GM18951 (cell line): ENCODE results near the gene WNT7B.
"Not testable (repeated sequence)": the region's sequence is repeated elsewhere in the genome, so short reads cannot be mapped to it uniquely, and the experiment has no call there.

ENCODE experiments used
- POLR2A ChIP-seq: IDR thresholded peaks from 4 replicates; pipeline ENCODE4 v1.6.1; 2011; ENCODE audit warnings: mild to moderate bottlenecking; ENCODE audit not compliant: insufficient read length, insufficient read depth; ENCODE audit errors: extremely low read depth
- in situ Hi-C: fragments of 300-500 bp; cut with MboI; formaldehyde crosslinking; loops from one replicate; pipeline ENCODE4 v1.12.0; 2022; ENCODE audit warnings: low sequenced_read_pairs, mixed read lengths, inconsistent platforms; ENCODE audit not compliant: unreplicated experiment

Gene WNT7B

GRCh38 chr22:46012881-46013281 is 35.9 kb upstream of the WNT7B start:
- in situ Hi-C loops, result loop anchor here (5.0 kb wide), 1 partner anchor 104 kb away; no protein-coding TSS in a partner anchor
- no peak for TF ChIP-seq POLR2A

- in situ Hi-C loops, result loop anchor here (5.0 kb wide), 1 partner anchor 105 kb away; no protein-coding TSS in a partner anchor
- TF ChIP-seq POLR2A, result no peak
Measured at GRCh38 chr22:46012182-46012880, 35.4 kb upstream of the WNT7B start.

GRCh38 chr22:46011627-46012181 is 34.7 kb upstream of the WNT7B start:
- in situ Hi-C loops, result loop anchor here (5.0 kb wide), 1 partner anchor 106 kb away; no protein-coding TSS in a partner anchor
- TF ChIP-seq POLR2A, result no peak

GRCh38 chr22:46010951-46011626 is 34.1 kb upstream of the WNT7B start:
- in situ Hi-C loops, result loop anchor here (5.0 kb wide), 1 partner anchor 106 kb away; no protein-coding TSS in a partner anchor
- no peak for TF ChIP-seq POLR2A

- in situ Hi-C loops, result loop anchor here (5.0 kb wide), 1 partner anchor 107 kb away; no protein-coding TSS in a partner anchor
- no peak for TF ChIP-seq POLR2A
Measured at GRCh38 chr22:46010207-46010867, 33.4 kb upstream of the WNT7B start.

GRCh38 chr22:46009730-46010129 is 32.8 kb upstream of the WNT7B start:
- no peak for TF ChIP-seq POLR2A
- in situ Hi-C loops, result loop anchor here (5.0 kb wide), 1 partner anchor 108 kb away; no protein-coding TSS in a partner anchor

GRCh38 chr22:46008836-46009596 is 32.1 kb upstream of the WNT7B start:
- no peak for TF ChIP-seq POLR2A
- in situ Hi-C loops, result no loop called here

- TF ChIP-seq POLR2A, result no peak
- in situ Hi-C loops, result no loop called here
Measured at GRCh38 chr22:46008291-46008690, 31.3 kb upstream of the WNT7B start.

GRCh38 chr22:46007848-46008261 is 30.9 kb upstream of the WNT7B start:
- TF ChIP-seq POLR2A, result no peak
- in situ Hi-C loops, result no loop called here

GRCh38 chr22:46007003-46007847 is 30.3 kb upstream of the WNT7B start:
- TF ChIP-seq POLR2A, result no peak
- in situ Hi-C loops, result no loop called here

GRCh38 chr22:46006379-46007002 is 29.5 kb upstream of the WNT7B start:
- in situ Hi-C loops, result no loop called here
- no peak for TF ChIP-seq POLR2A

- in situ Hi-C loops, result not testable (repeated sequence)
Measured at GRCh38 chr22:46005116-46005705, 28.2 kb upstream of the WNT7B start.
